ENCODE results near the gene SMIM43.

SMIM43 gene

DNA sequence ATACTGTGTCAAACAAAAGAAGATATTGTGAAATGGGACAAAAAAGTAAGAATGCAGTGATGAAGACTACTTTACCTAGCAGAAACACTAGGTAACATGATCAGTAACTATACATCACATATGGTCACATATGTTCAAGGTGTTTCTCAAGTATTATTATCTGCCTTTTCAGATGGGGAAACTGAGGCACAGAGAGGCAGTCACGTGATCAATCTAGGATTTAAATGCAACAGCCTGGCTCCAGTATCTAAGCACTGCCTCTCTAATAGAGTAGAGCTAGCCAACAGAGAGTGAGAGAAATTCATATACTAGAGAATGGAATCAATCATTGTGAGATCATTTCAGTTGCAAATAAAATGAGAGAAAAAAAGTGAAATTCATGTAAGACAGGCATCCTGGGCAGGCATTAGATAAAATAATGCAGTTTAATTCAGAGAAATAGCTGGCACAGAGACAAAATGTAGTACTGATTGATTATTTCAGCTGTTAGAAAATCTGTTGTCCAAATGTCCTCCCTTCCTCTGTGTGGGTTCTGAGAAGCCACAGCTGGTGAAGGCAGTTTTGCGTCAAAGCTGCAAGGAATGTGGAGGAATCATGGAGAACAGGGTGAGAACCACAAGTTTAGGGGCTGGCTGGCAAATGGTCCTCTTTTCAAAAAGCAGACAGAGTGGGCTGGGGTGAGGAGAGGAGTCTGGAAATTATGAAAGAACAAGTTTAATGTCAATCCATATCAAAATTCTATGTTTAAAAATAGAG lies 26.0 kb downstream of the SMIM43 start:
- Histone ChIP-seq H4K12ac (ENCODE audit: low read depth, low read length) (no peak overlapping the region), H3K9ac (ENCODE audit: low read length) (no peak overlapping the region), H3K4me1 (ENCODE audit: control insufficient read depth in 1 of 2, insufficient read depth in 2 of 2, low read length in 2 of 2) (peaks cover 5 to 6% of the 10 kb centered on the region in 2 experiments), H2AFZ (ENCODE audit: insufficient read depth, low read length, poor library complexity) (no peak overlapping the region), H3K36me3 (ENCODE audit: control insufficient read depth in 1 of 2, insufficient read depth in 2 of 2, low read length in 2 of 2) (no peaks in the 10 kb centered on the region), H4K91ac (ENCODE audit: low read depth, low read length) (no peak overlapping the region), H3K18ac (ENCODE audit: low read length) (no peak overlapping the region), H3K4ac (ENCODE audit: low read depth, low read length) (no peak overlapping the region), H3K14ac (ENCODE audit: low read length) (no peak overlapping the region), H3K4me2 (ENCODE audit: low read length) (no peak overlapping the region), H3K9me3 (ENCODE audit: insufficient read depth, low read depth, low read length) (no peaks in the 10 kb centered on the region), H3K4me3 (ENCODE audit: low read depth, low read length) (no peak overlapping the region), H3K27ac (ENCODE audit: low read depth, low read length) (no peak overlapping the region), H3K27me3 (ENCODE audit: insufficient read depth, low read length) (no peaks in the 10 kb centered on the region), H4K8ac (ENCODE audit: low read depth, low read length) (no peak overlapping the region), H3K79me1 (ENCODE audit: low read length) (peaks cover 2% of the 10 kb centered on the region), H2BK12ac (ENCODE audit: low read length) (no peak overlapping the region), H2BK5ac (ENCODE audit: low read depth, low read length, poor library complexity) (no peak overlapping the region), H3K23ac (ENCODE audit: low read length) (no peak overlapping the region), H2AK5ac (ENCODE audit: low read length) (no peak overlapping the region), H2BK120ac (ENCODE audit: insufficient read depth, low read length, poor library complexity) (no peak overlapping the region), H3K79me2 (ENCODE audit: control insufficient read depth, insufficient read depth, low read length, poor library complexity) (no peaks in the 10 kb centered on the region)
- DNase-seq = no peak
- no CpG with 5 or more reads among the region's 2 CpGs for WGBS (ENCODE audit: extremely low coverage, insufficient coverage, insufficient read length)

GRCh38 chr4:121737846-121738554 lies 27.0 kb downstream of the SMIM43 start:
- Histone ChIP-seq H3K18ac (ENCODE audit: low read length) (no peak overlapping the region), H2BK120ac (ENCODE audit: insufficient read depth, low read length, poor library complexity) (no peak overlapping the region), H4K8ac (ENCODE audit: low read depth, low read length) (no peak overlapping the region), H3K79me2 (ENCODE audit: control insufficient read depth, insufficient read depth, low read length, poor library complexity) (no peaks in the 10 kb centered on the region), H2BK5ac (ENCODE audit: low read depth, low read length, poor library complexity) (no peak overlapping the region), H3K27me3 (ENCODE audit: insufficient read depth, low read length) (no peaks in the 10 kb centered on the region), H3K4me1 (ENCODE audit: control insufficient read depth in 1 of 2, insufficient read depth in 2 of 2, low read length in 2 of 2) (peaks cover 5 to 6% of the 10 kb centered on the region in 2 experiments), H4K12ac (ENCODE audit: low read depth, low read length) (no peak overlapping the region), H2AK5ac (ENCODE audit: low read length) (no peak overlapping the region), H4K91ac (ENCODE audit: low read depth, low read length) (no peak overlapping the region), H3K79me1 (ENCODE audit: low read length) (peaks cover 2% of the 10 kb centered on the region), H3K36me3 (ENCODE audit: control insufficient read depth in 1 of 2, insufficient read depth in 2 of 2, low read length in 2 of 2) (no peaks in the 10 kb centered on the region), H3K4me2 (ENCODE audit: low read length) (no peak overlapping the region), H3K9ac (ENCODE audit: low read length) (peak overlapping the region; percentile 62), H2AFZ (ENCODE audit: insufficient read depth, low read length, poor library complexity) (no peak overlapping the region), H2BK12ac (ENCODE audit: low read length) (no peak overlapping the region), H3K4me3 (ENCODE audit: low read depth, low read length) (no peak overlapping the region), H3K14ac (ENCODE audit: low read length) (no peak overlapping the region), H3K9me3 (ENCODE audit: insufficient read depth, low read depth, low read length) (no peaks in the 10 kb centered on the region), H3K4ac (ENCODE audit: low read depth, low read length) (no peak overlapping the region), H3K27ac (ENCODE audit: low read depth, low read length) (no peak overlapping the region), H3K23ac (ENCODE audit: low read length) (no peak overlapping the region)
- no peak for DNase-seq
- WGBS (ENCODE audit: extremely low coverage, insufficient coverage, insufficient read length) = no CpG with 5 or more reads among the region's 10 CpGs

DNA sequence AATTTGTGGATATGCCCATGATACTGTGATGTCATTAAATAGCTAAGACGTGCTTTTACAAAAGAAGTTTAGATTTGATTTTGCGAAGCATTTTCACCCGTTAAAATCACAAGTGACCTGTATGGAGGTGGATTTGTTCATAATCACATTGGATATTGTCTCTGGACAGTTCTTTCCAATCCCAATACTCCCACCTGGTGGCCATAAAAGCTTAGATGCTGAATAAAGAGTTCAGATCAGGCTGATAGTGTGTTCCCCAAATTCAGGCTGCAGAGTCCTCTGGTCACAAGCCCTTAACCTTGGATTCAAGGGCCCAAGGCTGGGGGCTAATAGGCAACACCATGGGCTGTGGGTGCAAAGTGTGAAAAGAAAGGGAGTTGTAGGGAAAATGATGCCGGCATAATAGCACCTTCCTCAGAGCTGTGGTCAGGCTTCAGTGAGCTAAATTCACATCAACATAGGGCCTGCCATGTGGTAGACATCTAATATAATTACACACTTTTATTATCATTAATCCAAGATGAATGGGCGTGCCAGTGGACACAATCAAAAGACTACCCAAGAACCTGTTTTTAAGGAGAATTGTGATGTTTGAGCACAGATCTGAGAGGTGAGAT lies 28.1 kb downstream of the SMIM43 start:
- peak in 1 of 2 donors; percentile 82 for DNase-seq
- no peak overlapping the region for H2AFZ ChIP-seq (ENCODE audit: insufficient read depth, low read length, poor library complexity)
- H3K4me1 ChIP-seq (ENCODE audit: control insufficient read depth in 1 of 2, insufficient read depth in 2 of 2, low read length in 2 of 2) = peaks cover 5 to 6% of the 10 kb centered on the region in 2 experiments
- no peak overlapping the region for H3K9ac ChIP-seq (ENCODE audit: low read length)
- H3K27me3 ChIP-seq (ENCODE audit: insufficient read depth, low read length) = no peaks in the 10 kb centered on the region
- no peak overlapping the region for H3K23ac ChIP-seq (ENCODE audit: low read length)
- no peak overlapping the region for H3K4me3 ChIP-seq (ENCODE audit: low read depth, low read length)
- H4K8ac ChIP-seq (ENCODE audit: low read depth, low read length) = no peak overlapping the region
- no peak overlapping the region for H4K91ac ChIP-seq (ENCODE audit: low read depth, low read length)
- no peak overlapping the region for H2BK12ac ChIP-seq (ENCODE audit: low read length)
- H4K12ac ChIP-seq (ENCODE audit: low read depth, low read length) = no peak overlapping the region
- no CpG with 5 or more reads among the region's 5 CpGs for WGBS (ENCODE audit: extremely low coverage, insufficient coverage, insufficient read length)
- H3K4me2 ChIP-seq (ENCODE audit: low read length) = no peak overlapping the region
- H3K9me3 ChIP-seq (ENCODE audit: insufficient read depth, low read depth, low read length) = no peaks in the 10 kb centered on the region
- H3K36me3 ChIP-seq (ENCODE audit: control insufficient read depth in 1 of 2, insufficient read depth in 2 of 2, low read length in 2 of 2) = no peaks in the 10 kb centered on the region
- H3K27ac ChIP-seq (ENCODE audit: low read depth, low read length) = no peak overlapping the region
- peaks cover 2% of the 10 kb centered on the region for H3K79me1 ChIP-seq (ENCODE audit: low read length)
- no peaks in the 10 kb centered on the region for H3K79me2 ChIP-seq (ENCODE audit: control insufficient read depth, insufficient read depth, low read length, poor library complexity)
- no peak overlapping the region for H3K14ac ChIP-seq (ENCODE audit: low read length)
- no peak overlapping the region for H2BK5ac ChIP-seq (ENCODE audit: low read depth, low read length, poor library complexity)
- H2AK5ac ChIP-seq (ENCODE audit: low read length) = no peak overlapping the region
- H3K4ac ChIP-seq (ENCODE audit: low read depth, low read length) = no peak overlapping the region
- H2BK120ac ChIP-seq (ENCODE audit: insufficient read depth, low read length, poor library complexity) = no peak overlapping the region
- no peak overlapping the region for H3K18ac ChIP-seq (ENCODE audit: low read length)

DNA sequence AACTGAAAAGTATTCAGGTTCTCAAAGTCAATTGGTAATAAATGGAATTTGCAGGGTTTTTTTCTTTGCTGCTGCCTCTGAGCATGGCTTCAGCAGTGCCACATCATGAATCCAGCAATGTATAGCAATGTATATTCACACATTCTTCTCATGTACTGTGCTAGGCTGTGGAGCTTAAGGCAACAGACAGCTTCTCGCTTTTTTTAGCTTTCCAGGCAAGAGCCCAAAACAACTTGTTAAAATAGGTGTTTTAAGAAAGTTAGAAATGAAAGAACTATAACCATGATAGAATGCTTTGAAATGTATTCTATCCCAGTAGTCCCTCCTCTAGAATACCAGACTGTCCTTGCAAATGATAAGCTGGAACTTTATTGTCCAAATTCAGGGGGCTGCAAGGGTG lies 30.4 kb downstream of the SMIM43 start:
- Histone ChIP-seq H2BK5ac (ENCODE audit: low read depth, low read length, poor library complexity) (no peak overlapping the region), H3K9ac (ENCODE audit: low read length) (no peak overlapping the region), H2AK5ac (ENCODE audit: low read length) (no peak overlapping the region), H3K27ac (ENCODE audit: low read depth, low read length) (no peak overlapping the region), H4K91ac (ENCODE audit: low read depth, low read length) (no peak overlapping the region), H3K4me1 (ENCODE audit: control insufficient read depth in 1 of 2, insufficient read depth in 2 of 2, low read length in 2 of 2) (no peaks in the 10 kb centered on the region), H3K9me3 (ENCODE audit: insufficient read depth, low read depth, low read length) (no peaks in the 10 kb centered on the region), H2AFZ (ENCODE audit: insufficient read depth, low read length, poor library complexity) (no peak overlapping the region), H3K79me2 (ENCODE audit: control insufficient read depth, insufficient read depth, low read length, poor library complexity) (no peaks in the 10 kb centered on the region), H3K4ac (ENCODE audit: low read depth, low read length) (no peak overlapping the region), H2BK120ac (ENCODE audit: insufficient read depth, low read length, poor library complexity) (no peak overlapping the region), H3K23ac (ENCODE audit: low read length) (no peak overlapping the region), H2BK12ac (ENCODE audit: low read length) (no peak overlapping the region), H3K14ac (ENCODE audit: low read length) (no peak overlapping the region), H3K36me3 (ENCODE audit: control insufficient read depth in 1 of 2, insufficient read depth in 2 of 2, low read length in 2 of 2) (no peaks in the 10 kb centered on the region), H4K8ac (ENCODE audit: low read depth, low read length) (no peak overlapping the region), H4K12ac (ENCODE audit: low read depth, low read length) (no peak overlapping the region), H3K27me3 (ENCODE audit: insufficient read depth, low read length) (no peaks in the 10 kb centered on the region), H3K79me1 (ENCODE audit: low read length) (no peaks in the 10 kb centered on the region), H3K4me2 (ENCODE audit: low read length) (no peak overlapping the region), H3K18ac (ENCODE audit: low read length) (no peak overlapping the region), H3K4me3 (ENCODE audit: low read depth, low read length) (no peak overlapping the region)
- no peak for DNase-seq
- no CpG with 5 or more reads among the region's 1 CpG for WGBS (ENCODE audit: extremely low coverage, insufficient coverage, insufficient read length)
